ENCODE measurements around the gene BCAP31. TPM values are rescaled to one million over a fixed set of nuclear protein-coding genes. Genes with fewer than 3 reads are reported as not detected.

The BCAP31 gene
- total RNA-seq, 1 donor from 2014 or later, result 219 TPM

DNA sequence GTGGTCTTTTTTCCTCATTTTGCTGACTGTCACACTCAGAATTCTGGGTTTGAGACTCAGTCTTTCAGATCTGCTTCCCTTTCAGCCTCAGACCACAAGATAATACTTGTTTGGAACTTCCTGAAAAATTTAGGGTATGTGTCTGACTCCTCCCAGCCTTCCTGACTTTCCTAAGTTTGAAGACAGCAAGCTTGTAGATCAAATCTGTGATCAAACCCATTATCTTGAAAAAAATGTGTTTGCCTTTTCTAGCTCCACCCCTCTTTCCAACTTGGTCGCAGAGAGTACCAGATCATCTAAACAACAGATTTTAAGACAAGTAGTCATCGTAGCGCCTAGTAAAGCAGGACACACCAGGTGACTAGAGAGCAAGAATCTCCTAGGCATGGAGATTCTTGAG lies 9.9 kb downstream of the BCAP31 start:
- Histone ChIP-seq H4K20me1 (ENCODE audit: insufficient read depth, low read length) (peaks cover 5% of the 10 kb centered on the region), H3K27ac (ENCODE audit: low read depth, low read length) (no peak overlapping the region), H3K9ac (ENCODE audit: low read length) (no peak overlapping the region), H3K79me2 (ENCODE audit: insufficient read depth, low read length) (peaks cover 1% of the 10 kb centered on the region), H2AFZ (ENCODE audit: low read depth, low read length) (no peak overlapping the region), H3K4me1 (ENCODE audit: insufficient read depth, low read length) (no peaks in the 10 kb centered on the region), H3K9me3 (ENCODE audit: insufficient read depth, low read depth, low read length) (no peaks in the 10 kb centered on the region), H3K4me3 (ENCODE audit: insufficient read depth, low read depth, low read length) (no peak overlapping the region), H3K27me3 (ENCODE audit: insufficient read depth, low read length) (no peaks in the 10 kb centered on the region), H3K4me2 (ENCODE audit: low read length) (no peak overlapping the region), H3K36me3 (ENCODE audit: insufficient read depth, low read length) (peaks cover 13% of the 10 kb centered on the region)
- TF ChIP-seq EZH2 (IDR thresholded peaks at IDR 0.05; ENCODE audit: insufficient read depth, low read length), result no peak
- TF ChIP-seq CTCF (IDR thresholded peaks at IDR 0.05; ENCODE audit: insufficient read depth, low read depth, low read length), result no peak
- no peak overlapping the region for H3K27ac Mint-ChIP-seq (ENCODE audit: unreplicated experiment)
- no peaks in the 10 kb centered on the region for H3K9me3 Mint-ChIP-seq (ENCODE audit: unreplicated experiment)
- FAIRE-seq (no peak), DNase-seq (ENCODE audit: low read depth) (no peak)
- H3K4me3 Mint-ChIP-seq (ENCODE audit: unreplicated experiment), result no peak overlapping the region
- H3K27me3 Mint-ChIP-seq (ENCODE audit: low read depth, unreplicated experiment), result no peaks in the 10 kb centered on the region
- peaks cover 4% of the 10 kb centered on the region for H3K4me1 Mint-ChIP-seq (ENCODE audit: low read depth, unreplicated experiment)
- H3K36me3 Mint-ChIP-seq (ENCODE audit: low read depth, unreplicated experiment), result peaks cover 8% of the 10 kb centered on the region

- no peak for TF ChIP-seq CTCF (IDR thresholded peaks at IDR 0.05; ENCODE audit: insufficient read depth, low read depth, low read length)
- TF ChIP-seq EZH2 (IDR thresholded peaks at IDR 0.05; ENCODE audit: insufficient read depth, low read length), result no peak
- Histone ChIP-seq H3K27ac (ENCODE audit: low read depth, low read length) (no peak overlapping the region), H3K27me3 (ENCODE audit: insufficient read depth, low read length) (no peaks in the 10 kb centered on the region), H3K9ac (ENCODE audit: low read length) (no peak overlapping the region), H3K4me3 (ENCODE audit: insufficient read depth, low read depth, low read length) (no peak overlapping the region), H3K9me3 (ENCODE audit: insufficient read depth, low read depth, low read length) (no peaks in the 10 kb centered on the region), H3K36me3 (ENCODE audit: insufficient read depth, low read length) (peaks cover 8% of the 10 kb centered on the region), H3K79me2 (ENCODE audit: insufficient read depth, low read length) (no peaks in the 10 kb centered on the region), H2AFZ (ENCODE audit: low read depth, low read length) (no peak overlapping the region), H3K4me2 (ENCODE audit: low read length) (no peak overlapping the region), H3K4me1 (ENCODE audit: insufficient read depth, low read length) (no peaks in the 10 kb centered on the region), H4K20me1 (ENCODE audit: insufficient read depth, low read length) (peaks cover 11% of the 10 kb centered on the region)
- Mint-ChIP-seq H3K27me3 (ENCODE audit: low read depth, unreplicated experiment) (no peaks in the 10 kb centered on the region), H3K9me3 (ENCODE audit: unreplicated experiment) (no peaks in the 10 kb centered on the region), H3K27ac (ENCODE audit: unreplicated experiment) (no peak overlapping the region), H3K4me1 (ENCODE audit: low read depth, unreplicated experiment) (peaks cover 10% of the 10 kb centered on the region), H3K36me3 (ENCODE audit: low read depth, unreplicated experiment) (peaks cover 5% of the 10 kb centered on the region), H3K4me3 (ENCODE audit: unreplicated experiment) (no peak overlapping the region)
- FAIRE-seq, result peak; percentile 29
- DNase-seq (ENCODE audit: low read depth), result no peak
Measured at GRCh38 chrX:153709726-153710674, 14.2 kb downstream of the BCAP31 start.

DNA sequence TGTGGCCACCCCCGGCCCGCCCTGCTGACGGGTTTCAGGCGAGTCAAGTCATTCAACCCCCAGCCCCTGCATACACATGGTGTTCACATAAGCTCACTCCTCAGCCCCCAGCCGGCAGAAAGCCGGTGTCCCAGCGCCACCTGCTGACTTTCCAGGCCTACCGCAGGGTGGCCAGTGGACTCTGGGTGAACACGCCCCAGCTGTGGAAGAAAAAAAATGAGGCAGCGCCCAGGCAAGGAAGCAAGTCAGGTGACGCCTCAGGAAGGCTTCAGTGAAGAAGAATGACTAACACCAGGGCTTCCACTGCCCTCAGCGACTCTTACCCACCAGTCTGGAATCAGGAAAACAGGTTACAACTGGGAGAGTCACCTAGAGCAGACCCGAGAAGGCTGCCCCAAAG lies 15.8 kb downstream of the BCAP31 start:
- no peaks in the 10 kb centered on the region for H3K9me3 Mint-ChIP-seq (ENCODE audit: unreplicated experiment)
- FAIRE-seq (peak; percentile 5), DNase-seq (ENCODE audit: low read depth) (peak; percentile 74)

More for the DNA sequence above, 15.8 kb downstream of the BCAP31 start:
- Mint-ChIP-seq H3K27me3 (ENCODE audit: low read depth, unreplicated experiment) (no peaks in the 10 kb centered on the region), H3K4me3 (ENCODE audit: unreplicated experiment) (no peak overlapping the region), H3K36me3 (ENCODE audit: low read depth, unreplicated experiment) (peaks cover 2% of the 10 kb centered on the region), H3K4me1 (ENCODE audit: low read depth, unreplicated experiment) (peaks cover 6% of the 10 kb centered on the region), H3K27ac (ENCODE audit: unreplicated experiment) (peak overlapping the region; percentile 66)
- H3K4me3 ChIP-seq (ENCODE audit: insufficient read depth, low read depth, low read length), result no peak overlapping the region
- peaks cover 11% of the 10 kb centered on the region for H4K20me1 ChIP-seq (ENCODE audit: insufficient read depth, low read length)
- H3K4me2 ChIP-seq (ENCODE audit: low read length), result no peak overlapping the region
- no peak for TF ChIP-seq EZH2 (IDR thresholded peaks at IDR 0.05; ENCODE audit: insufficient read depth, low read length)
- peak; percentile 54 for TF ChIP-seq CTCF (IDR thresholded peaks at IDR 0.05; ENCODE audit: insufficient read depth, low read depth, low read length)
- no peaks in the 10 kb centered on the region for H3K9me3 ChIP-seq (ENCODE audit: insufficient read depth, low read depth, low read length)
- H3K27ac ChIP-seq (ENCODE audit: low read depth, low read length), result no peak overlapping the region
- H2AFZ ChIP-seq (ENCODE audit: low read depth, low read length), result no peak overlapping the region
- H3K36me3 ChIP-seq (ENCODE audit: insufficient read depth, low read length), result no peaks in the 10 kb centered on the region
- peak overlapping the region; percentile 35 for H3K9ac ChIP-seq (ENCODE audit: low read length)
- no peaks in the 10 kb centered on the region for H3K27me3 ChIP-seq (ENCODE audit: insufficient read depth, low read length)
- peaks cover under 1% of the 10 kb centered on the region for H3K4me1 ChIP-seq (ENCODE audit: insufficient read depth, low read length)
- H3K79me2 ChIP-seq (ENCODE audit: insufficient read depth, low read length), result no peaks in the 10 kb centered on the region

Data from astrocyte (in vitro differentiated cells and primary cell).